CD4-positive, alpha-beta T cell treated with Interleukin-6 at 100 ng/mL for 8 hours (primary cell): ENCODE results near the gene HAAO.

Experiments used
- DNase-seq: peaks from one replicate; pipeline ENCODE4 v3.0.0-alpha.2; 2020; ENCODE audit warnings: mixed read lengths, low spot score

The HAAO gene

DNA sequence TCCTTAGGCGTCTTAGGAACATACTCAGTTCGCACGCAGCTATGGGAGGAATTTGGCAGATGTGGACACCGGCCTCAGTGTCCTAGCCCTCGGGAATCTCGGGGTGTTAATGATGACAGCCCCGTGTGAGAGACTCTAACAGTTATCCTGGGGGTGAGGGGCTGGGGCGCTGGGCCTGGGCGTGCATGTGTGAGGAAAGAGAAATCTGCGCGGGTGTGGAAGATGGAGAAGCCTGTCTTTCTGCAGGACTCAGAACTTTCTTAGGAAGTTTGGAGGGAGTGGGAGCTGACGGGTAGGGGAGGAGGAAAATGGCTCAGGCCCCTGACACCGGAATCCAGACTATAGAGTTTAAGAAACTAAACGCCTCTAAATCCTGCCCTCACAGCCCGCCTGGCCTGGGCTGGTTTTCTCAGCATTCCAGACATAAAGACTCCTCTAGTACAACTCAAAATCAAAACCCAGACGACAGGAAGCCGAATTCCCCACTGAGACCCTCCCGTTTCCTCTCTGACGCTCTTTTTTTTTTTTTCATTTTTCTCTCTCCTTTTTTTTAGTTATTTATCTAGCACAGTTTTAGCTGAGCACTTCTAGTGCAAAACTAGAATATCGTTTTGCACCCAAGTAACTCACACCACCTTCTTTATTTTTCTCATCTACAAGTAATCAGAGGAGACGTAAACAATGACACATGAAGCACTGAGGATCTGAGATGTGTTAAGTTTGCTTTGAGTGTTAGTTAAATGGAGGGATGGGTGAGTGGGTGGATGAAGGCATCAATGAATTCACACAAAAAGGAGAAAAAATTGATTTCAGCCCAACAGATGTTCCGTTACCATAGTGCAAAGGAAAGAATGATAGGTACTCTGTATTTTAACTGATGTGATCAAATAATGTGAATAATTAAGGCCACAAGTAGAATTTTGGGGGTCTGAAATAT lies 1.2 kb upstream of the HAAO start:
- DNase-seq: no peak

DNA sequence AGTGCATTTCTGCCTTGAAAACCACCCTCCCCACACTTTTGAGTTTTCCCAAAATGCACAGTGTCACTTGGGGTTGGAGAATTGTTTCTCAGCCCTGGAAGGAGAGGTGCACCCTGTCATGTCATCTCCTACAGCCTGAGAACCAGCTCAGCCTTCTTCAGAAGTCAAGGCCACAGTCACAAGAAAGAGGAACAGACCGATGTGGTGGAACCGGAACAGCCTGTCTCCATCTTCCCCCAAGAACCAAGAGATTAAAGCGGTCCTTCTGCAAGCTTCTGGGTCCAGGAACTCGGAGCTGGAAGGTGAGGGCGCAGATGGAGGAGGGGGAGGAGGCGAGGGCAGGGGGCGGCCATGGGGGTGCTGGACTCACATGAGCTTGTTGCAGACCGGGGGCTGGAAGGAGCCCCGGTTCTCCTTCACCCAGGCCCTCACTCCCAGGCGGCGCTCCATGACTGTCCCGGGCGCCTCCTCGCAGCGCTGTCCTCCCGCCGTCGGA lies 248 bp downstream of the HAAO start:
- DNase-seq: no peak

DNA sequence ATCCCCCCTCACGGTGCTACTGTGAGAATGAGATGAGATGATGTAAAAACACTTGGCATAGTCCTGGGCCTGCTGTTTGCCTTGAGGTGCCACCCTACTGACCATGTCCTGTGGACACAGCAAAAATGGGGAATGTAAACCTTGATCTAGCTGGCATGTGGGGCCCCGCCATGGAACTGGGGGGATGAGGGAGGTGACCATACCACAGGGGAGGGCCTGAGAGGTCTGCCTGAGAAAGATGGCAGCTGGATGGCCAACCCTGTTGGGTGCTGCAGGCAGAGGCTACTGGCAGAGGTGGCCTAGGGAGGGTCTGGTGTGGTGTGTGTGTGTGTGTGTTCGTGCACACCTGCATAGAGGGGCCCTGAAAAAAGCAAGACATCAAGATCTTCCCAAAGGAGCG lies 777 bp downstream of the HAAO start:
- DNase-seq: no peak

DNA sequence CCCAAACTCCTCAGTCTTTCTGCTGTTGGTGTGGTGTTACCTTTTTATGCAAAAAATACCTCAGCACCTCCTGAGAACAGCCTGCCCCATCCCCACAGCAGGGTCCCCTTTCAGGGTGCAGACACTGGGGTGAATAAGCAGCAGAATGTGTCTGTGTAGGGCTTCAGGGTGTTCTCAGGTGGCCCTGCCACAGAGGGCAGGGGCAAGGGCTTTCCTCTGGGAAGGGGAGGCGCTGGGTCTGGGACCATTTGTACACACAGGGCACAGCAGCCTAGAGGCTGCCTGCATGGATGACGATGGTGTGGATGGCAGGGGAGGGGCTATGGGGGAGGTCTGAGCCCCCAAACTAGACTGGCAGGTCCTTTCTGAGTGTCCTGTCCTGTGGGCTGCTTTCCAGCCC lies 2.6 kb downstream of the HAAO start:
- no peak for DNase-seq

DNA sequence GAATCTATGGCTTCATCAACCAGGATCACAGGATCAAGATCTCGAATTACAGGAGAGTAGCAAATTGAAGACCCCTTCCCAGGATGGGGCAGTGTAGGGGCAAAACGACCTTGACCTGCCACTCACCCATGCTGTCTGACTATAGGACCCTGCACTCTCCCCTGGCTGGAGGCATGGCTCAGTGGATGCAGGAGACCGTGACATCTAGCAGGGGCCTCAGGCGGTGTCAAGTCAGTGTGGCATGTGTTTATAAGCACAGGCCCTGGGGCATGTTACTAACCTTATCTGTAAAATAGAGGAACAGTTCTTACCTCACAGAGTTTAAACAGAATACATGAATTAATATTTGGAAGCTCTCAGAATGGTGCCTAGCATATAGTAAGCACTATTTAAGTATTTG lies 3.5 kb downstream of the HAAO start:
- DNase-seq: no peak

DNA sequence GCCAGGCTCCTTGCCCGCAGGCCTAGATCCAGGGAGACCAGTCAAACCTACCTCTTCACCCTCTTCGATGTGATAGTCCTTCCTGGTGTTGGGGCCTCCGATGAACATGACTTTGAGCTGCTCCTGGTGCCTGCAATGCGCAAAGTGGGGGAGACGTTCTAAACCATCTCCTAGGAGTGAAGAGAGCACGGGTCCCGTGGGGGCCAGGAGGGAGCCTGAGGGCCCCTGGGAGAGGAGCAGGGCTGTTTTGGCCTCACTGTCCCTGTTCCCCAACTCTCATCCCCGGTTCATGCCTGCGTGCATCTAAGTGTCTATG lies 3.9 kb downstream of the HAAO start:
- DNase-seq: no peak

DNA sequence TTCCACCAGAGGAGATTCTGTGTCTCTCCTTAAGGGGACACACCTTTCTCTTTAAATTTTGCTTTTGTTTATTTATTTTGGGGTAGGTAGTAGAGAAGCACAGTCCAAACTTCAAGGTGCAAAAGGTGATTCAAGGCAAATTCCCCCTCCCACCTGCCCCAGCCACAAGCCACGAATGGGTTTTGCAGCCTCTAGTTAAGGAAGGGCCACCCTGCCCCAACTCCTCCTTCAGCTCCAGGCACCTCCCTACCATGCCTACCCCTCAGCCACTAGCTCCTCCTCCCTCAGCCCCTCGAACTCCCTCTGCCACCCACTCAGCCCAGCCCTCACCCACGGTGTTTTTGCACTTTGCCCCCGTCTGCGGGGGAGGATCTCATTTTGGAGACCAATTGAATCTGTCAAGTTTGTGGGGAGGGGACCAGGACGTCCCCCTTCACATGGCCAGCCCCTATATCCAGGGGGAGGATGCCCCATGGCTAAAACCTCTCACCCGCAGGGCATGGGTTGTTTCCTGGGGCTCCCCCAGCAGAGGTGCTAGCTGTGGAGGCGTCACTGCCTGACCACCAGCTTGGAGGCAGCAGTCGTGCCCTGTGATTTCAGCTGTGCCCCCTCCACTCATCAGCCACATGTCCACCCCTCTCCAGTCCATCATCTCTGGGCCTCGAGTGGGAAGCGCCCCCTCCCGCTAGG lies 4.5 kb downstream of the HAAO start:
- DNase-seq: no peak

- DNase-seq: no peak
Measured at GRCh38 chr2:42787424-42787787, 5.0 kb downstream of the HAAO start.

GRCh38 chr2:42786561-42787345 lies 5.6 kb downstream of the HAAO start:
- no peak for DNase-seq

- no peak for DNase-seq
Measured at GRCh38 chr2:42784204-42784880, 8.0 kb downstream of the HAAO start.

DNA sequence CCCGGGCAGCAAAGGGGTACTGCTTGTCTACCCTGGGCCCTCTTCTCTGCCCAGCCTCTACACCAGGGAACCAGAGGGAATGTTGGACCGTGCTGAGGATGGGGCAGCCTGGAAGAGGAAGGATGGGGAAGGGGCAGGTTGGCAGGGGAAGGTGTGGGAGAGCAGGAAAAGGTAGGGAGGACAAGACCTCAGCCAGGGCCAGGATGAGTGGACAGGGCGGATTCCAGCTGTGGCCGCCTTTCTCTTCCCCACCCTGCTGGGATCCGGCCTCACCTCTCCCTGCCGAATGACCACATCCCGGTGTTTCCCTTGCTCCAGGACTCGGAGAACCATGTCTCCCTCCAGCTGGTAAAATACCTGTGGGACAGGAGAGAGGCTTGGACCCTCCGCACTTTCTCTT lies 8.9 kb downstream of the HAAO start:
- no peak for DNase-seq

- no peak for DNase-seq
Measured at GRCh38 chr2:42781181-42781580, 11.2 kb downstream of the HAAO start.

DNA sequence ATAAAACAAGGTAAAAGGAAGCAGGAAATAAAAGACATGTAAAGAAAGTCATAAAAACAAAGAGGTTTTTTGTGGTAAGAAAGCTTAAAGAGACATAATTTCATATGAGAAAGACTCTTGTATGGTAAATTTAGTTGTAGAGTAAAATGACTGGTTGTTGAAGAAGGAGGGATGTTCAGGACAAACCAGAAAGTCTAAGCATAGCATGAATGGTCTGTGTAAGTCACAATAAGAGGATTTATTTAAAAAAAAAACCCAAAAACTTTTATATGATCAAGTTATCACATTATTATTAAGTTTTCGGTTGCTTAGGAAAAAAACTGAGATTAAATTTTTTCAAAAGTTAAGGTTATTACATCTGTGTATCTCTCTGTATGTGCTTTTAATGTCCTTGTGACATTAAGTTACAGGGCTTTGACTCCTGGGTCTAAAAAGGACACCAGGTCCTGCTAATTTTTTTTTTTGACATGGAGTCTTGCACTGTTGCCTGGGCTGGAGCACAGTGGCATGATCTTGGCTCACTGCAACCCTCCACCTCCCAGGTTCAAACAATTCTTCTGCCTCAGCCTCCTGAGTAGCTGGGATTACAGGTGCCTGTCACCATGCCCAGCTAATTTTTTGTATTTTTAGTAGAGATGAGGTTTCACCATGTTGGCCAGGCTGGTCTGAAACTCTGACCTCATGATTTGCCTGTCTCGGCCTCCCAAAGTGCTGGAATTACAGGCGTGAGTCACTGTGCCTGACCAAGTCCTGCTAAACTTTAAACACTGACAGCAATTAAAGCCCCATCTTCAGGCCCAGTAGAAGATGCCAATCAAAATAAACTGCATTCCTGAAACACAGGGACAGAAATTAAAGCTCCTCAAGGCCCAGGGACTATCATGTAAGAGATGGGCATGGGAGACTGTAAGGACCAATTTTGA lies 14.2 kb downstream of the HAAO start:
- DNase-seq: no peak

DNA sequence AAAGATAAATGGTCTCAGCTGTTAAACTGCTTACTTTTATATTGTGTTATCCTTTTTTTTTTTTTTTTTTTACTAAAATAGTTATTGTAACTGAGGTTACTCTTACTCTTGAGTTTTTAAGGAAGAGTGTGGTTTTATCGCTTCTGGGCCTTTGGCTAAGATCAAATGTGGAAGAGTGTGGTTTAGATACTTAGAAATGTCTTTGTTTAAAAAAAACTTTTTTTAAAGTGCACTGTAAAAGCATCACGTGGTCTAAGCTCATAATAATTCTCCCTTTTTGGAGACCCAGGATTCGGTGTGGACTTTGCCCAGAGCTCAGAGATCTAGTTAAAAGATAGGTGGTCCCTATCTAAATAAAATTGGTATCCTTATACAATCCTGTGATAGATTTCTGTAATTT lies 16.6 kb downstream of the HAAO start:
- DNase-seq: no peak

DNA sequence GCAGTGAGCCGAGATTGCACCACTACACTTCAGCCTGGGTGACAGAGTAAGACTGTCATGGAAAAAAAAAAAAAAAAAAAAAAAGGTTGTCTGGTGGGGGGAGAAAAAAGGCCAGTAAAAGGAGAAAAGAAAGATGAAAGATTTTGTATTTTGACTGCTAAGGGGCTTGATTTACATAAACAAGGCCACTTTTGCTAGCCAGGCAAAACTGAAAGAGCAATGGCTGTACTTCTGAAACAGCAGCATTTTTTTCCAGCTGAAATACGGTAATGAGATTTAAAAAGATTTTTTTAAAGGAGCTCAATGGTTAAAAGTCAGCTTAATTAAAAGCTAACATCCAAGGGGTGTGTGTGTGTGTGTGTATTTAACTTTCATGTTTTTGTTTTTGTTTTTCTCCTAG lies 17.2 kb downstream of the HAAO start:
- DNase-seq: no peak

GRCh38 chr2:42771546-42772153 lies 20.7 kb downstream of the HAAO start:
- no peak for DNase-seq

DNA sequence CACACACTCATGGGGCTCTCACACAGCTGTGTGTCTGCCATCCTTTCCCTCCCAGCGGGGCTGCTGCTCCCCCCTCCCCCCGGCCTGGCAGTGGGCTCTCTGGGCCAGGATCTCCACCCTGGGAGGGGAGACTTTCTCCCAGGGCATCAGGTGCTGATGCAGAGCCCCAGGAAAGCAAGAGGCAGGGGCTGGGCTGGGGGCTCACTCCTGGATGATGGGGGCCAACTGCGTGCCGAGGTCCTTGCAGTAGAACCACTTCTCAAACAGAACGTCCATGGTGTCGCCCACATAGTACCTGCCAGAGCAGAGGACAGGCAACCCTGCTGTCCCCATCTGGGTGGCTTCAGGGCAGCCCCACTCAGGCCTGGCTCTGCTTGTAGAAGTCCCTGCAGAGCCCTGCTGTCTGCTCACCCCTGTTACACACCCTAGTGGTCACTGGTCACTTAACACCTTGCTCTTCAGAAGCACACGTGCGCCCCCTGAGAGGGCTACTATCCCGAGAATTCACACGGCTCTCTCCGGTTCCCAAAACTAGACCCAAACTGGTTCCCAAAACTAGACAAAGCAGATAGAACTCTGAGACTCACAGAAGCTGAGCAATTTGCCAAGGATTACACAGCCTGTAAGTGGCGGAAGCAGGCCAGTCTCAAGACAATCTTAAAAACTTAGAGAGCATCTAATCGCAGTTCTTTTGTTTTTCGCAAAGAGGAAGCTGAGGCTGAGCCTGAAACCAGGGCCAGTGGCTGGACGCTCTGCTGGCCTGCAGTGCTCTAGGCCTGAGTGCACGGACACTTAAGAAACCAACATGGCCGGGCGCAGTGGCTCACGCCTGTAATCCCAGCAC lies 21.9 kb downstream of the HAAO start:
- DNase-seq: no peak

DNA sequence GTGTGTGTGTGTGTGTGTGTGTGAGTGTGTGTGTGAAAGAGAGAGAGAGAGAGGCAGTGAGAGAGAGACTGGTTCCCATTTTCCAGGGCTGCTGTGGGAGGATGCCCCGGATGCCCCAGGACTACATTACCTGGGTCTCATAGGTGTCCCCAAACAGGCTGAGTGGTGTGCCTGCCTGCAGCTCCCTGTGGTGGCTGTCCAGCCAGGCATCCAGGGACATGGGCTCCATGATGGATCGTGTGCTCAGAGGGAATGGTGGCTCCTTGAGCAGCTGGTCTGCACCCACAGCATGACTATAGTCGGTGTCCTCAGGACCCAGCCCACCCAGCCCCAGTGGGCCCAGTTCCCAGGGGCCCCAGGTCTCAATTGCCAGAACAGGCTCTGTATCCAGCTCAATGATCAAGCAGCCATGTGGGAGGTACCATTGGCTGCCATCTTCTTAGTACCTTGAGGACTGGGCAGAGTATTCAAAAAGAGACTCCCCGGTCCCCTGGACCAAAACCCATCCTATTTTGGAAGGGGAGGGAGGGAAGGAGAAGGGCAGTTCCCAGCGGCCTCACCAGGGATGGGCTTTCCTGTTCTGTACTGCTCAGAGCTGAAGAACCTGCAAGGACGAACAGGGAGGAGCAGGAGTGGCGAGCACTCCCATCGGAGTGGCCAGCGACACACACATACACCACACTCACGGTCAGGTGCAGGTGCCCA lies 22.6 kb downstream of the HAAO start:
- DNase-seq: no peak

- DNase-seq: no peak
Measured at GRCh38 chr2:42768706-42769256, 23.6 kb downstream of the HAAO start.
